Measurements from ENCODE around the gene CREBBP. TPM values are rescaled to one million over a fixed set of nuclear protein-coding genes. Genes with fewer than 3 reads are reported as not detected.

CREBBP gene
- total RNA-seq, 1 donor, result 26.6 TPM

DNA sequence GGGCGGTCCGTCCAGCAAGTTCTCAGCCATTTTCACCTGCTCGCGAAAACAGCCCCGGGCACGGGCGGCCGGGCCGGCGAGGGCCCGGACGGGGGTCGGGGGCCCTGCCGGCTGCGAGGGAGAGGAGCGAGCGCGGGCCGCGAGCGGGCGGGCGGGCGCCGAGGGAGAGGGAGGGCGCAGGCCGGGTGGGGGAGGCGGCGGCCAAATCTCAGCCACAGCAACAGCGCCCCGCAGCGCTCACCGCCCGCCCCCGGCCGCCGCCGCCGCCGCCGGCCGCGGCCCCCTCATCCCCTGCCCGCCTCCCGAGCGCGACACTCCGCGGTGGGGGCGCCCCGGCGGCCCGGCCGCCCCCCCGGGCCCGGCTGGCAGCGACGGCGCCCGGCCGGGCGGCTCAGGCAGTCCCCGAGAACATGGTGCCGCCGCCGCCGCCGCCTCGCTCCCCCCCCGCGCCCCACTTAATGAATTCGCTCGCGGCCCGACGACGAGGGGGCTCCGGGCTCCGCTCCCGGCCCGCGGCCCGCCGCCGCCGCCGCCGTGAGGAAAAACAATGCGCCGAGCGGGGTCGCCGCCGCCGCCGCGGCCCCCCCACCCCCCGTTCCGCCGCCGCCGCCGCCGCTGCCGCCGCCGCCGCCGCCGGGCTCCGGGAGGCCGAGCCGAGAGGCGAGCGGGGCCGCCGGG, 487 bp downstream of the CREBBP start:
- H3K4me3 ChIP-seq (ENCODE audit: low read depth, low read length), result peak overlapping the region; percentile 91
- DNase-seq (ENCODE audit: low read depth), result peak; percentile 44
- TF ChIP-seq CTCF (IDR thresholded peaks at IDR 0.05; ENCODE audit: insufficient read depth, low read length), result peak; percentile 25

DNA sequence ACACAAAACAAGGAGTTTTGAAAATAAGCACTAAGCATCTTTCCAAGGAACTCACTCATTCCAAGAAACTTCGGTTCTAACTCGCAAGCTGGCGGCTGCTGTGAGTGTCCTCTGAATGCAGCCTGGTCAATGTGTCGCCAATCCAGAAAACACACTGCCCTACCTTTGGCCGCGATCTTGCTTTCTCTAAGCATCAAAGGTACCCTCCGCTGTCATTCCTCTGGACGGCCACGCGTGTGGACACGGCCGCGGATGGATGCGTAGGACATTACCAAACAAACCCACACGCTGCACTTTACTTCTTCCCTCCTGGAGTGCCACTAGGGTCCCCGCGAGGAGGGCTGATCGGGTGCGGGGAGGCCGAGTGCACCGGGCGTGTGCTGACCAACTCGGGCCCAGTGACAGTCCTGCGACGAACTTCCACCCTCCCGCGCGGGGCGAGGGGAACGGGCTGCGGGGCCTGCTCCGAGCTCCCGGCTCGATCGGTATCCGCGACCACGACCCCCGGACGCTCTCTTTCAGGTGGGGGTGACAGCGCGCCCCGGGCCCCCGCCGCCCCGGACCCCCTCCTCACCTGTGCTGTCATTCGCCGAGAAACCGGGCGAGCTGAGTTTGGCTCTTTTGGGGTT, 1.1 kb downstream of the CREBBP start:
- H3K4me3 ChIP-seq (ENCODE audit: low read depth, low read length), result peak overlapping the region; percentile 91
- no peak for TF ChIP-seq CTCF (IDR thresholded peaks at IDR 0.05; ENCODE audit: insufficient read depth, low read length)
- no peak for DNase-seq (ENCODE audit: low read depth)

DNA sequence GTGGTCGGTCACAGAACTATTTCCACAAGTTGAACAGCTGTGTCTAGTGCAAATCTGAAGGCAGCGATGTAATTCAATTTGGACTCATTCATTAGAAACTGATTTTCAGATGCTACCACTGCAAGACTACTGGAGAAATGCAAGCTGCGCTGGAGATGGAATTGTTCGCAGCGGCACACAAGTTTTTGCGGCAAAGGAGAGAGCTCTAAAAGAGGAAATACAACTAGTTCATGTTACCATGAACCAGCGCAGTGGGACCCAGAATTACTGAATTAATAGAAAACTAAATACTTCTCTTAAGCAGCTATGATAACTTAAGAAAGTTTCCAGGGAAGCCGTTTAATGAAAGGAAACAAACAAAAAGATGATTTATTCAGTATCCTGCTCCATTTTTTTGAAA, 1.9 kb downstream of the CREBBP start:
- peak; percentile 53 for DNase-seq (ENCODE audit: low read depth)
- TF ChIP-seq CTCF (IDR thresholded peaks at IDR 0.05; ENCODE audit: insufficient read depth, low read length), result no peak
- H3K4me3 ChIP-seq (ENCODE audit: low read depth, low read length), result peak overlapping the region; percentile 91

DNA sequence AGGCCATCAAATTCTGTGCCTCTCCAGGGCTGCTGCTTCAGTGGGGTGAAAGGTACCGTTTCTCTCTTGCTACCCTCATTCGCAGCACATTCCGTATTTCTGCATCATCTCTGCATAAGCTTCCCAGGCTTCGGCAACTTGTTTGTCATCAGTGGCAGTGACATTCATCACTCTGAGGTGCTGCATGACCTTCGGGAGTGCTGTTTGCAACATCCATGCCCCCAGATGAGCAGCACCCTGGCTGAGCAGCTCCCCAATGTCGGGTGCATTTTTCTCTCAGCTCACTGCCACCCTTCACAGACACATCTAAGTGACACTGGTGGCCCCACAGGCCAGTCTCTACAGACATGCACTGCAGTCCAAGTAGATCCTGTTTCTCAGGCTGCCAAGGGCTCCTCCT, 3.8 kb downstream of the CREBBP start:
- H3K4me3 ChIP-seq (ENCODE audit: low read depth, low read length), result peak overlapping the region; percentile 32
- DNase-seq (ENCODE audit: low read depth), result no peak
- no peak for TF ChIP-seq CTCF (IDR thresholded peaks at IDR 0.05; ENCODE audit: insufficient read depth, low read length)

GRCh38 chr16:3876160-3876559, 4.4 kb downstream of the CREBBP start:
- no peak for TF ChIP-seq CTCF (IDR thresholded peaks at IDR 0.05; ENCODE audit: insufficient read depth, low read length)
- no peak overlapping the region for H3K4me3 ChIP-seq (ENCODE audit: low read depth, low read length)
- no peak for DNase-seq (ENCODE audit: low read depth)

GRCh38 chr16:3874794-3875692, 5.5 kb downstream of the CREBBP start:
- no peak overlapping the region for H3K4me3 ChIP-seq (ENCODE audit: low read depth, low read length)
- DNase-seq (ENCODE audit: low read depth), result no peak
- no peak for TF ChIP-seq CTCF (IDR thresholded peaks at IDR 0.05; ENCODE audit: insufficient read depth, low read length)
